Frontal cortex (tissue), 4 donors: ENCODE measurements around the gene SLC30A5. TPM values are rescaled to one million over a fixed set of nuclear protein-coding genes. Genes with fewer than 3 reads are reported as not detected.
"Not testable (repeated sequence)": the region's sequence is repeated elsewhere in the genome, so short reads cannot be mapped to it uniquely, and the experiment has no call there.

Source experiments
- DNase-seq, 2 donors: peaks; one replicate each; pipeline ENCODE4 v3.0.0; 2012; ENCODE audit warnings: low spot score in 2 of 2
- FAIRE-seq: peaks from 2 replicates; lab custom pipeline; 2012; peaks lifted over from hg19 to GRCh38; lab: Jason Lieb, UNC
- total RNA-seq: library from RNA; depleted of rRNA; stranded (reverse); fragments of >200 nt; gene quantifications from one replicate; pipeline ENCODE4 v1.2.3, GENCODE V29; 2014
- donor health status: control.
- donor health status: control.
- donor health status: control.

SLC30A5 gene
- total RNA-seq = 66.0 TPM

- DNase-seq = peak; percentile 93 to 96
Observed at GRCh38 chr5:69093771-69094482, at the start of gene SLC30A5. Gene SLC30A5, plus strand, starts transcription at chr5:69094014. Its CDS starts 242 bp downstream, at chr5:69094256.

GRCh38 chr5:69045213-69045612 is 48.6 kb upstream of the SLC30A5 start:
- FAIRE-seq, DNase-seq: not testable (repeated sequence)

More at GRCh38 chr5:69093771-69094482, at the start of gene SLC30A5:
- FAIRE-seq = peak; percentile 78

GRCh38 chr5:69046375-69046957 is 47.3 kb upstream of the SLC30A5 start:
- DNase-seq (no peak), FAIRE-seq (no peak)

- FAIRE-seq = no peak
- peak in 1 of 2 donors; percentile 21 for DNase-seq
Observed at GRCh38 chr5:69048230-69048629, 45.6 kb upstream of the SLC30A5 start.

GRCh38 chr5:69049151-69049550 is 44.7 kb upstream of the SLC30A5 start:
- DNase-seq (no peak), FAIRE-seq (no peak)

- DNase-seq (no peak), FAIRE-seq (no peak)
Observed at GRCh38 chr5:69049796-69050195, 44.0 kb upstream of the SLC30A5 start.

- DNase-seq = no peak
- FAIRE-seq = no peak
Observed at GRCh38 chr5:69050214-69050613, 43.6 kb upstream of the SLC30A5 start.

- no peak for FAIRE-seq
- no peak for DNase-seq
Observed at GRCh38 chr5:69052181-69052580, 41.6 kb upstream of the SLC30A5 start.

- DNase-seq (no peak), FAIRE-seq (no peak)
Observed at GRCh38 chr5:69074664-69075521, 18.9 kb upstream of the SLC30A5 start.

GRCh38 chr5:69075522-69076179 is 18.2 kb upstream of the SLC30A5 start:
- DNase-seq (no peak), FAIRE-seq (no peak)

- no peak for FAIRE-seq
Observed at GRCh38 chr5:69078921-69079540, 14.8 kb upstream of the SLC30A5 start.

GRCh38 chr5:69079556-69079955 is 14.3 kb upstream of the SLC30A5 start:
- DNase-seq (no peak), FAIRE-seq (no peak)

More at GRCh38 chr5:69078921-69079540, 14.8 kb upstream of the SLC30A5 start:
- no peak for DNase-seq

- DNase-seq (no peak), FAIRE-seq (no peak)
Observed at GRCh38 chr5:69083412-69083811, 10.4 kb upstream of the SLC30A5 start.

GRCh38 chr5:69084195-69084594 is 9.6 kb upstream of the SLC30A5 start:
- DNase-seq = no peak
- FAIRE-seq = no peak

- FAIRE-seq (no peak), DNase-seq (no peak)
Observed at GRCh38 chr5:69084903-69085302, 8.9 kb upstream of the SLC30A5 start.

- DNase-seq (no peak), FAIRE-seq (no peak)
Observed at GRCh38 chr5:69086206-69086605, 7.6 kb upstream of the SLC30A5 start.

- not testable (repeated sequence) for FAIRE-seq, DNase-seq
Observed at GRCh38 chr5:69088006-69088405, 5.8 kb upstream of the SLC30A5 start.

GRCh38 chr5:69090158-69090557 is 3.7 kb upstream of the SLC30A5 start:
- FAIRE-seq = no peak
- no peak for DNase-seq

- DNase-seq = no peak
- no peak for FAIRE-seq
Observed at GRCh38 chr5:69091771-69092170, 2.0 kb upstream of the SLC30A5 start.

GRCh38 chr5:69092969-69093368 is 845 bp upstream of the SLC30A5 start:
- DNase-seq (no peak), FAIRE-seq (no peak)
